GM18508 (cell line): ENCODE measurements around the gene SYT13.

Experiments
- ATAC-seq: cut with Tn5 transposase; IDR thresholded peaks from one replicate; pipeline ENCODE4 v1.9.1; 2021; ENCODE audit warnings: moderate number of reproducible peaks; ENCODE audit not compliant: insufficient read depth, unreplicated experiment

Gene SYT13

DNA sequence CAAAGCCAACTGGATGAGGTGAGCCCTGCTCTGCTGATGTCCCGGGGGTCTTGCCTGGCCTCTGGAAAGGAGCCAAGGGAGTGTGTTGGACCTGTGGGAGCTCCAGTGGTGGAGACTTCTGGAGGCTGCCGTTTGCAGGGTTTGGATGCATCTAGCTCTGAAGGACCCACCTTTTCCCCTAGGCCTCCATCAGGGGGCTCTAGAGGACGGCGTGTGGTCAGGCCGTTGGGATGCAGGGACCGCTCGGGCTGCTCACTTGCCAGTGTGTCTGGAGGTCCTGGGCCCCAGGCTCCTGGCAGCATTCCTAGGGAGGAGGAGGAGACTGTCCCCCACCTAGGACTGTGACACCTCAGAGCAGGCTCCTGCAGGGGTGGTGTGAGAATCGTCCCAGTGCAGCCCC lies 81.4 kb downstream of the SYT13 start:
- no peak for ATAC-seq

DNA sequence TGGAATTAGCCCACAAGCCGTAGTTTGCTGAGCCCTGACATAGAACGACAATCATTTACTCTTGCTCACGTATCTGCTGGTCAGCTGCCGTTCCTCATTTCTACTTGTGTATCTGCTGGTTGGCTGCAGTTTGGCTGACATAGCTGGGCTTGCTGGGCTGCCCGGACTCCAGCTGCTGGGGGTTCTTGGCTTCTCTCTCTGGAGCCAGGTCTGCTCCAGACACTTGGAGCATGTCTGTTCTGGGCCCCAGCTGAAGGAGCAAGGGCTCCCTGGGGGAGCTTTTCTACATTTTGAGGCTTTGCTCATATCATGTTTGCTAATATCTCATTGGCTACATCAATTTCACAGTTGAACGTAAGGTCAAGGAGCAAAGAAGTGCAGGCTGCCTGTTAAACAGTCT lies 92.4 kb downstream of the SYT13 start:
- ATAC-seq = no peak
